GM12878 (cell line): ENCODE measurements around the gene SRP68. TPM values are rescaled to one million over a fixed set of nuclear protein-coding genes. Genes with fewer than 3 reads are reported as not detected.

Experiments used
- ATAC-seq: fragments of 200-7000 bp; cut with Tn5 transposase; 3 replicates; pipeline ENCODE4 v1.9.1; 2020; ENCODE audit warnings: mild to moderate bottlenecking, moderate library complexity
- BruUV-seq: library from RNA; stranded (reverse); fragments of 400-500 nt; replicated peaks from 2 replicates; lab custom pipeline; 2021; lab: Mats Ljungman, UMichigan
- CTCF ChIA-PET: fragments of 300-600 bp; sonication (Branson Sonifier 250); formaldehyde crosslinking; extraction: SDS; loops from one replicate; lab custom pipeline; 2021; ENCODE audit warnings: inconsistent platforms; lab: Yijun Ruan, JAX
- POLR2A ChIA-PET: fragments of 350-600 bp; formaldehyde crosslinking; extraction: SDS; loops from one replicate; lab custom pipeline; 2021; ENCODE audit warnings: inconsistent platforms; lab: Charles Lee
- RAD21 ChIA-PET: fragments of 300-600 bp; sonication (Branson Sonifier 250); formaldehyde crosslinking; loops from one replicate; lab custom pipeline; 2023; ENCODE audit warnings: antibody characterized with exemption; ENCODE audit not compliant: unreplicated experiment; lab: Charles Lee
- SMC1A ChIA-PET: fragments of 300-600 bp; sonication (Branson Sonifier 250); formaldehyde crosslinking; loops from one replicate; lab custom pipeline; 2023; ENCODE audit not compliant: unreplicated experiment, uncharacterized antibody; lab: Charles Lee
- DNase-seq: peaks from one replicate; pipeline ENCODE4 v3.0.0-alpha.2; 2011; ENCODE audit warnings: low read depth, low spot score
- FAIRE-seq: peaks from 3 replicates; lab custom pipeline; 2011; peaks lifted over from hg19 to GRCh38; lab: Jason Lieb, UNC
- H2AFZ ChIP-seq: 2 replicates; pipeline ENCODE4 v1.6.0; 2011; ENCODE audit warnings: low read depth, low read length, control low read depth; ENCODE audit not compliant: control insufficient read depth
- H3K27ac ChIP-seq: 2 replicates; pipeline ENCODE4 v1.5.1; 2011; ENCODE audit warnings: control low read depth; ENCODE audit not compliant: control insufficient read depth, insufficient read depth
- H3K27me3 ChIP-seq, 2 experiments: replicated peaks in 1 of 2; 2 replicates each; pipeline versions ENCODE4 v1.6.0 to v1.6.1; 2011; ENCODE audit warnings: low read length in 1 of 2; ENCODE audit not compliant: control insufficient read depth in 2 of 2, insufficient read depth in 2 of 2
- H3K36me3 ChIP-seq, 2 experiments: 2 replicates each; pipeline ENCODE4 v1.5.1; 2011; ENCODE audit warnings: low read length in 1 of 2; ENCODE audit not compliant: control insufficient read depth in 2 of 2, insufficient read depth in 2 of 2
- H3K4me1 ChIP-seq: 2 replicates; pipeline ENCODE4 v1.6.1; 2011; ENCODE audit warnings: mild to moderate bottlenecking, low read length, moderate library complexity, mixed read lengths; ENCODE audit not compliant: control insufficient read depth, insufficient read depth
- H3K4me2 ChIP-seq: 2 replicates; pipeline ENCODE4 v1.6.0; 2011; ENCODE audit warnings: control low read depth; ENCODE audit not compliant: control insufficient read depth, insufficient read depth
- H3K4me3 ChIP-seq: fragments of 200-600 bp; sonication (generic); 2 replicates; pipeline ENCODE4 v1.5.1; 2016
- H3K79me2 ChIP-seq: 2 replicates; pipeline ENCODE4 v1.6.0; 2011; ENCODE audit warnings: low read length; ENCODE audit not compliant: control insufficient read depth, insufficient read depth
- H3K9ac ChIP-seq: 2 replicates; pipeline ENCODE4 v1.8.0; 2011; ENCODE audit warnings: low read length, control low read depth, mixed read lengths; ENCODE audit not compliant: control insufficient read depth, insufficient read depth
- H3K9me3 ChIP-seq: replicated peaks from 3 replicates; pipeline ENCODE4 v1.5.1; 2011; ENCODE audit warnings: mild to moderate bottlenecking, low read length; ENCODE audit not compliant: control insufficient read depth, insufficient read depth
- H4K20me1 ChIP-seq: 2 replicates; pipeline ENCODE4 v1.6.0; 2011; ENCODE audit not compliant: control insufficient read depth, insufficient read depth
- CHD2 ChIP-seq: IDR thresholded peaks from 2 replicates; pipeline ENCODE4 v1.6.1; 2011; ENCODE audit warnings: low read depth, low read length, improper control_type of control experiment, borderline replicate concordance
- CREB1 ChIP-seq: IDR thresholded peaks from 2 replicates; pipeline ENCODE4 v1.6.1; 2012; ENCODE audit warnings: low read depth, mild to moderate bottlenecking, inconsistent platforms
- IKZF1 ChIP-seq: fragments of 450-650 bp; conservative IDR thresholded peaks from 2 replicates; pipeline ENCODE4 v1.6.1; 2017; ENCODE audit warnings: antibody characterized with exemption, mild to moderate bottlenecking
- KLF5 ChIP-seq: fragments of 450-650 bp; IDR thresholded peaks from 2 replicates; pipeline ENCODE4 v1.6.1; 2014; ENCODE audit warnings: mild to moderate bottlenecking; ENCODE audit not compliant: partially characterized antibody
- NFYA ChIP-seq: IDR thresholded peaks from 2 replicates; pipeline ENCODE4 v1.6.1; 2011; ENCODE audit warnings: low read depth, mild to moderate bottlenecking, low read length, improper control_type of control experiment, borderline replicate concordance
- PAX8 ChIP-seq: fragments of 450-650 bp; IDR thresholded peaks from 2 replicates; pipeline ENCODE4 v1.6.1; 2017; ENCODE audit warnings: mild to moderate bottlenecking, moderate library complexity
- POLR2A ChIP-seq: IDR thresholded peaks from 2 replicates; pipeline ENCODE4 v1.6.1; 2011; ENCODE audit warnings: low read depth, mild to moderate bottlenecking, low read length
- SMC3 ChIP-seq: IDR thresholded peaks from 2 replicates; pipeline ENCODE4 v1.6.1; 2011; ENCODE audit warnings: low read length, improper control_type of control experiment, borderline replicate concordance
- WGBS: methylation state at CpG from one replicate; pipeline ENCODE4 v1.1.6; 2016; ENCODE audit warnings: low lambda C conversion rate; ENCODE audit not compliant: insufficient replicate concordance, insufficient coverage; ENCODE audit errors: missing lambda C conversion rate; 5-methylcytosine and 5-hydroxymethylcytosine counted together
- in situ Hi-C: fragments of 300-500 bp; cut with MboI; formaldehyde crosslinking; loops from 9 replicates; pipeline ENCODE4 v1.14.3; 2018; ENCODE audit warnings: mixed read lengths
- intact Hi-C: fragments of 100-400 bp; cut with micrococcal nuclease; formaldehyde crosslinking; loops from one replicate; pipeline ENCODE4 v1.14.2; 2022; ENCODE audit not compliant: unreplicated experiment
- polyA plus RNA-seq, 11 experiments: library from polyadenylated mRNA; depleted of rRNA in 4 of 11; unstranded in 6 of 11; stranded (reverse) in 5 of 11; fragments of >200 nt; fragmentation: Nextera tagmentation in 4 of 11; fragmentation: Illumina TruSeq in 1 of 11; extraction: Ambion mirVana in 4 of 11; extraction: Trizol in 1 of 11; gene quantifications; 1 replicate in 1 of 11; 2 replicates in 10 of 11; pipeline versions ENCODE4 v1.2.1 to v1.2.3, GENCODE V29; 2011 to 2016; ENCODE audit warnings: inconsistent platforms in 2 of 11, missing spikeins in 2 of 11, low read depth in 1 of 11
- total RNA-seq, 4 experiments: library from RNA; depleted of rRNA in 3 of 4; stranded (reverse); fragments of >200 nt in 3 of 4; fragmentation: Illumina TruSeq in 1 of 4; extraction: Trizol in 1 of 4; gene quantifications; 2 replicates each; pipeline versions ENCODE4 v1.2.1 to v1.2.3, GENCODE V29; 2013 to 2021
- TF ChIP-seq, protein P1 (sequence below): fragments of 450-650 bp; IDR thresholded peaks from 2 replicates; pipeline ENCODE4 v1.6.1; 2016; ENCODE audit warnings: mild to moderate bottlenecking
- TF ChIP-seq, protein P2 (sequence below): fragments of 450-650 bp; formaldehyde crosslinking; IDR thresholded peaks from 2 replicates; pipeline ENCODE4 v1.5.0; 2022; ENCODE audit warnings: mild to moderate bottlenecking, missing genetic modification characterization

SRP68 gene
- total and polyA plus RNA-seq, 10 of the 15 experiments (the other 5 are each of a cell fraction or from before 2014, with no cell fraction given) = 24.7 to 89.7 (median 62.7) TPM

GRCh38 chr17:76038050-76038449 is 34.3 kb downstream of the SRP68 start:
- ChIA-PET SMC1A (no interaction called here), RAD21 (no interaction called here), POLR2A (no interaction called here), CTCF (interaction anchor here (1.0 kb wide), 1 partner anchor 58 kb away, joined by 3 read pairs; no protein-coding TSS in a partner anchor)
- 0 out of 2 replicates have a peak, but pooled peaks have one; percentile 37 for TF ChIP-seq CREB1
- TF ChIP-seq, protein P1, sequence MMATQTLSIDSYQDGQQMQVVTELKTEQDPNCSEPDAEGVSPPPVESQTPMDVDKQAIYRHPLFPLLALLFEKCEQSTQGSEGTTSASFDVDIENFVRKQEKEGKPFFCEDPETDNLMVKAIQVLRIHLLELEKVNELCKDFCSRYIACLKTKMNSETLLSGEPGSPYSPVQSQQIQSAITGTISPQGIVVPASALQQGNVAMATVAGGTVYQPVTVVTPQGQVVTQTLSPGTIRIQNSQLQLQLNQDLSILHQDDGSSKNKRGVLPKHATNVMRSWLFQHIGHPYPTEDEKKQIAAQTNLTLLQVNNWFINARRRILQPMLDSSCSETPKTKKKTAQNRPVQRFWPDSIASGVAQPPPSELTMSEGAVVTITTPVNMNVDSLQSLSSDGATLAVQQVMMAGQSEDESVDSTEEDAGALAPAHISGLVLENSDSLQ = no peak
- FAIRE-seq (no peak), DNase-seq (no peak), ATAC-seq (no peak)
- Histone ChIP-seq H3K9ac (no peak overlapping the region), H3K9me3 (no peaks in the 10 kb centered on the region), H2AFZ (no peak overlapping the region), H3K27ac (no peak overlapping the region), H3K4me2 (no peak overlapping the region), H3K27me3 (no peaks in the 10 kb centered on the region), H3K4me1 (no peaks in the 10 kb centered on the region), H3K4me3 (no peak overlapping the region), H4K20me1 (no peaks in the 10 kb centered on the region), H3K36me3 (peaks cover 17 to 28% of the 10 kb centered on the region in 2 experiments), H3K79me2 (no peaks in the 10 kb centered on the region)
- BruUV-seq = no TSS peak
- WGBS = 97% methylated on average over 3 of the region's 3 CpGs
- intact Hi-C loops (no loop called here), in situ Hi-C loops (no loop called here)

GRCh38 chr17:76036497-76037261 is 35.6 kb downstream of the SRP68 start:
- no peak for FAIRE-seq
- Histone ChIP-seq H3K9me3 (no peaks in the 10 kb centered on the region), H3K9ac (no peak overlapping the region), H4K20me1 (no peaks in the 10 kb centered on the region), H3K36me3 (peaks cover 14 to 25% of the 10 kb centered on the region in 2 experiments), H3K4me1 (no peaks in the 10 kb centered on the region), H3K4me3 (no peak overlapping the region), H3K79me2 (no peaks in the 10 kb centered on the region), H2AFZ (no peak overlapping the region), H3K27me3 (no peaks in the 10 kb centered on the region), H3K4me2 (no peak overlapping the region), H3K27ac (no peak overlapping the region)
- ChIA-PET RAD21 (no interaction called here), SMC1A (no interaction called here), POLR2A (interaction anchor here (0.5 kb wide), 1 partner anchor 148 kb away, joined by 5 read pairs; no protein-coding TSS in a partner anchor), CTCF (interaction anchor here (1.0 kb wide), 1 partner anchor 371 kb away, joined by 3 read pairs; no protein-coding TSS in a partner anchor)
- no peak for ATAC-seq
- TF ChIP-seq IKZF1 = no peak
- TF ChIP-seq NFYA = no peak
- TF ChIP-seq PAX8 = no peak
- peak; percentile 16; the same call in 1 of the 2 replicates for TF ChIP-seq POLR2A
- no peak for TF ChIP-seq CHD2
- no peak for TF ChIP-seq SMC3
- no peak for TF ChIP-seq KLF5
- TF ChIP-seq, protein P2, sequence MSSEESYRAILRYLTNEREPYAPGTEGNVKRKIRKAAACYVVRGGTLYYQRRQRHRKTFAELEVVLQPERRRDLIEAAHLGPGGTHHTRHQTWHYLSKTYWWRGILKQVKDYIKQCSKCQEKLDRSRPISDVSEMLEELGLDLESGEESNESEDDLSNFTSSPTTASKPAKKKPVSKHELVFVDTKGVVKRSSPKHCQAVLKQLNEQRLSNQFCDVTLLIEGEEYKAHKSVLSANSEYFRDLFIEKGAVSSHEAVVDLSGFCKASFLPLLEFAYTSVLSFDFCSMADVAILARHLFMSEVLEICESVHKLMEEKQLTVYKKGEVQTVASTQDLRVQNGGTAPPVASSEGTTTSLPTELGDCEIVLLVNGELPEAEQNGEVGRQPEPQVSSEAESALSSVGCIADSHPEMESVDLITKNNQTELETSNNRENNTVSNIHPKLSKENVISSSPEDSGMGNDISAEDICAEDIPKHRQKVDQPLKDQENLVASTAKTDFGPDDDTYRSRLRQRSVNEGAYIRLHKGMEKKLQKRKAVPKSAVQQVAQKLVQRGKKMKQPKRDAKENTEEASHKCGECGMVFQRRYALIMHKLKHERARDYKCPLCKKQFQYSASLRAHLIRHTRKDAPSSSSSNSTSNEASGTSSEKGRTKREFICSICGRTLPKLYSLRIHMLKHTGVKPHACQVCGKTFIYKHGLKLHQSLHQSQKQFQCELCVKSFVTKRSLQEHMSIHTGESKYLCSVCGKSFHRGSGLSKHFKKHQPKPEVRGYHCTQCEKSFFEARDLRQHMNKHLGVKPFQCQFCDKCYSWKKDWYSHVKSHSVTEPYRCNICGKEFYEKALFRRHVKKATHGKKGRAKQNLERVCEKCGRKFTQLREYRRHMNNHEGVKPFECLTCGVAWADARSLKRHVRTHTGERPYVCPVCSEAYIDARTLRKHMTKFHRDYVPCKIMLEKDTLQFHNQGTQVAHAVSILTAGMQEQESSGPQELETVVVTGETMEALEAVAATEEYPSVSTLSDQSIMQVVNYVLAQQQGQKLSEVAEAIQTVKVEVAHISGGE = no peak
- WGBS = 91% methylated on average over 22 of the region's 22 CpGs
- in situ Hi-C loops (no loop called here), intact Hi-C loops (no loop called here)
- BruUV-seq = no TSS peak
- no peak for DNase-seq
